IMR-90 (cell line): ENCODE measurements around the gene SYNPO. TPM values are rescaled to one million over a fixed set of nuclear protein-coding genes. Genes with fewer than 3 reads are reported as not detected.

Experiments
- ATAC-seq: fragments of 200-7000 bp; cut with Tn5 transposase; 2 replicates; pipeline ENCODE4 v1.9.1; 2020; ENCODE audit warnings: low read depth, mild to moderate bottlenecking, moderate library complexity
- BruUV-seq: library from RNA; stranded (reverse); fragments of 400-500 nt; replicated peaks from 2 replicates; lab custom pipeline; 2021; lab: Mats Ljungman, UMichigan
- CTCF ChIA-PET: fragments of 300-600 bp; formaldehyde crosslinking; extraction: SDS; loops from one replicate; lab custom pipeline; 2021; ENCODE audit warnings: antibody characterized with exemption; lab: Yijun Ruan, JAX
- POLR2A ChIA-PET: fragments of 300-600 bp; sonication (Branson Sonifier 250); formaldehyde crosslinking; loops from one replicate; lab custom pipeline; 2022; ENCODE audit warnings: antibody characterized with exemption; ENCODE audit not compliant: unreplicated experiment; lab: Charles Lee
- DNase-seq: peaks from one replicate; pipeline ENCODE4 v3.0.0; 2013
- H2AFZ ChIP-seq: replicated peaks from 2 replicates; pipeline ENCODE3; 2013; ENCODE audit warnings: low read length, mild to moderate bottlenecking; ENCODE audit not compliant: poor library complexity
- H2AK5ac ChIP-seq: 2 replicates; pipeline ENCODE4 v1.6.1; 2013; ENCODE audit warnings: low read depth, low read length, inconsistent platforms
- H2AK9ac ChIP-seq: replicated peaks from 2 replicates; pipeline ENCODE3; 2013; ENCODE audit warnings: mild to moderate bottlenecking, low read depth, low read length, moderate library complexity; ENCODE audit not compliant: poor library complexity
- H2BK120ac ChIP-seq: 2 replicates; pipeline ENCODE4 v1.6.1; 2013; ENCODE audit warnings: low read depth, low read length, inconsistent platforms
- H2BK15ac ChIP-seq: 3 replicates; pipeline ENCODE4 v1.6.1; 2013; ENCODE audit warnings: low read depth, low read length, inconsistent platforms
- H2BK20ac ChIP-seq: 2 replicates; pipeline ENCODE4 v1.6.1; 2013; ENCODE audit warnings: low read depth, mild to moderate bottlenecking, inconsistent platforms, low read length, moderate library complexity
- H2BK5ac ChIP-seq: 2 replicates; pipeline ENCODE4 v1.6.1; 2013; ENCODE audit warnings: mild to moderate bottlenecking, low read depth, low read length, inconsistent platforms; ENCODE audit not compliant: poor library complexity, severe bottlenecking
- H3K14ac ChIP-seq: replicated peaks from 2 replicates; pipeline ENCODE4 v1.6.1; 2013; ENCODE audit warnings: low read depth, low read length, inconsistent platforms
- H3K18ac ChIP-seq: 2 replicates; pipeline ENCODE4 v1.6.1; 2013; ENCODE audit warnings: low read depth, low read length, control low read depth
- H3K23ac ChIP-seq: 2 replicates; pipeline ENCODE4 v1.6.1; 2013; ENCODE audit warnings: low read depth, low read length, inconsistent platforms
- H3K27ac ChIP-seq: 2 replicates; pipeline ENCODE4 v1.5.1; 2013; ENCODE audit warnings: mild to moderate bottlenecking, control low read depth, low read length; ENCODE audit not compliant: insufficient read depth
- H3K27me3 ChIP-seq: 2 replicates; pipeline ENCODE4 v1.6.1; 2013; ENCODE audit warnings: low read length; ENCODE audit not compliant: control insufficient read depth, insufficient read depth
- H3K36me3 ChIP-seq: 2 replicates; pipeline ENCODE4 v1.6.1; 2013; ENCODE audit warnings: low read length, mixed read lengths; ENCODE audit not compliant: control insufficient read depth, insufficient read depth
- H3K4ac ChIP-seq: 2 replicates; pipeline ENCODE4 v1.6.1; 2013; ENCODE audit warnings: low read depth, low read length, inconsistent platforms
- H3K4me1 ChIP-seq: 2 replicates; pipeline ENCODE4 v1.6.1; 2013; ENCODE audit warnings: low read length, mixed read lengths; ENCODE audit not compliant: control insufficient read depth, insufficient read depth
- H3K4me2 ChIP-seq: 2 replicates; pipeline ENCODE4 v1.6.1; 2013; ENCODE audit warnings: low read depth, mild to moderate bottlenecking, control low read depth, low read length, moderate library complexity
- H3K4me3 ChIP-seq: 2 replicates; pipeline ENCODE4 v1.5.1; 2013; ENCODE audit warnings: low read depth, mild to moderate bottlenecking, control low read depth, low read length, moderate library complexity; ENCODE audit not compliant: insufficient read depth
- H3K56ac ChIP-seq: 2 replicates; pipeline ENCODE4 v1.6.1; 2013; ENCODE audit warnings: low read length, inconsistent platforms; ENCODE audit not compliant: insufficient read depth; ENCODE audit errors: extremely low read depth
- H3K79me1 ChIP-seq, 2 experiments: 2 replicates each; pipeline ENCODE4 v1.6.1; 2013; ENCODE audit warnings: low read length in 2 of 2, inconsistent platforms in 1 of 2, low read depth in 1 of 2
- H3K9ac ChIP-seq: 2 replicates; pipeline ENCODE4 v1.6.1; 2013; ENCODE audit warnings: low read depth, low read length, control low read depth
- H3K9me1 ChIP-seq: 2 replicates; pipeline ENCODE4 v1.6.1; 2013; ENCODE audit warnings: low read length, inconsistent platforms; ENCODE audit not compliant: insufficient read depth
- H3K9me3 ChIP-seq: 2 replicates; pipeline ENCODE4 v1.6.1; 2013; ENCODE audit warnings: low read length; ENCODE audit not compliant: control insufficient read depth, insufficient read depth
- H4K20me1 ChIP-seq: 2 replicates; pipeline ENCODE4 v1.6.1; 2013; ENCODE audit warnings: low read length, inconsistent platforms; ENCODE audit not compliant: insufficient read depth
- H4K5ac ChIP-seq: 2 replicates; pipeline ENCODE4 v1.6.1; 2013; ENCODE audit warnings: mild to moderate bottlenecking, low read depth, low read length, control low read depth
- H4K8ac ChIP-seq, 2 experiments: 2 replicates each; pipeline ENCODE4 v1.6.1; 2013; ENCODE audit warnings: low read depth in 2 of 2, low read length in 2 of 2, control low read depth in 1 of 2, inconsistent platforms in 1 of 2
- H4K91ac ChIP-seq: 2 replicates; pipeline ENCODE4 v1.6.1; 2013; ENCODE audit warnings: low read depth, low read length, inconsistent platforms; ENCODE audit not compliant: insufficient read depth
- BHLHE40 ChIP-seq: fragments of 150-350 bp; IDR thresholded peaks from 2 replicates; pipeline ENCODE4 v1.6.1; 2016; ENCODE audit warnings: mild to moderate bottlenecking, low read depth, low read length
- CHD1 ChIP-seq: IDR thresholded peaks from 2 replicates; pipeline ENCODE4 v1.6.1; 2012; ENCODE audit warnings: low read depth, low read length, improper control_type of control experiment
- FOS ChIP-seq: fragments of 150-350 bp; IDR thresholded peaks from 2 replicates; pipeline ENCODE4 v1.6.1; 2016; ENCODE audit warnings: low read depth, low read length
- MXI1 ChIP-seq: IDR thresholded peaks from 2 replicates; pipeline ENCODE4 v1.6.1; 2012; ENCODE audit warnings: low read depth, mild to moderate bottlenecking, low read length, moderate library complexity, borderline replicate concordance
- NFE2L2 ChIP-seq: fragments of 150-350 bp; IDR thresholded peaks from 2 replicates; pipeline ENCODE4 v1.6.1; 2016; ENCODE audit warnings: low read depth, mild to moderate bottlenecking, low read length
- RCOR1 ChIP-seq: IDR thresholded peaks from 2 replicates; pipeline ENCODE4 v1.6.1; 2012; ENCODE audit warnings: mild to moderate bottlenecking, low read length, improper control_type of control experiment; ENCODE audit not compliant: insufficient replicate concordance
- RFX5 ChIP-seq: IDR thresholded peaks from 2 replicates; pipeline ENCODE4 v1.8.0; 2012; ENCODE audit warnings: low read depth, mild to moderate bottlenecking, low read length, moderate library complexity
- SMC3 ChIP-seq: fragments of 150-350 bp; IDR thresholded peaks from 2 replicates; pipeline ENCODE4 v1.6.1; 2016; ENCODE audit warnings: low read depth, mild to moderate bottlenecking, antibody characterized with exemption, low read length, moderate library complexity
- whole genome bisulfite sequencing, 2 experiments: methylation state at CpG; one replicate each; pipeline versions ENCODE4 v1.1.5 to v1.1.7; 2013; ENCODE audit warnings: missing lambda C conversion rate in 2 of 2; ENCODE audit not compliant: insufficient read length in 1 of 2; ENCODE audit errors: extremely low coverage in 2 of 2; 5-methylcytosine and 5-hydroxymethylcytosine counted together
- dilution Hi-C: fragments of 300-500 bp; cut with HindIII; formaldehyde crosslinking; loops from one replicate; pipeline ENCODE4 v1.14.3; 2018; ENCODE audit warnings: low sequenced_read_pairs; ENCODE audit not compliant: unreplicated experiment
- in situ Hi-C: fragments of 300-500 bp; cut with MboI; formaldehyde crosslinking; loops from 3 replicates; pipeline ENCODE4 v1.14.3; 2019; ENCODE audit warnings: low sequenced_read_pairs, inconsistent platforms, mixed read lengths
- intact Hi-C: fragments of 100-400 bp; cut with micrococcal nuclease; formaldehyde crosslinking; loops from 2 replicates; pipeline ENCODE4 v1.10.0; 2022
- polyA plus RNA-seq, 3 experiments: library from polyadenylated mRNA; depleted of rRNA; stranded (reverse); fragments of >200 nt; gene quantifications; 2 replicates each; pipeline ENCODE4 v1.2.3, GENCODE V29; 2012; ENCODE audit warnings: low replicate concordance in 1 of 3
- total RNA-seq: library from RNA; depleted of rRNA; stranded (reverse); fragments of >200 nt; gene quantifications from 2 replicates; pipeline ENCODE4 v1.2.3, GENCODE V29; 2012
- TF ChIP-seq, protein P1 (sequence below): fragments of 150-350 bp; IDR thresholded peaks from 2 replicates; pipeline ENCODE4 v1.6.1; 2016; ENCODE audit warnings: low read depth, mild to moderate bottlenecking, low read length, moderate library complexity, borderline replicate concordance
- TF ChIP-seq, protein P2 (sequence below): fragments of 150-350 bp; IDR thresholded peaks from 2 replicates; pipeline ENCODE4 v1.6.1; 2017; ENCODE audit warnings: mild to moderate bottlenecking, antibody characterized with exemption, low read length, low read depth

The SYNPO gene
- total and polyA plus RNA-seq, 2 of the 4 experiments (the other 2 are of a cell fraction), result 3.0 to 24.8 TPM

GRCh38 chr5:150619359-150620230 lies 20.9 kb upstream of the SYNPO start (continued):
- TF ChIP-seq, protein P1, sequence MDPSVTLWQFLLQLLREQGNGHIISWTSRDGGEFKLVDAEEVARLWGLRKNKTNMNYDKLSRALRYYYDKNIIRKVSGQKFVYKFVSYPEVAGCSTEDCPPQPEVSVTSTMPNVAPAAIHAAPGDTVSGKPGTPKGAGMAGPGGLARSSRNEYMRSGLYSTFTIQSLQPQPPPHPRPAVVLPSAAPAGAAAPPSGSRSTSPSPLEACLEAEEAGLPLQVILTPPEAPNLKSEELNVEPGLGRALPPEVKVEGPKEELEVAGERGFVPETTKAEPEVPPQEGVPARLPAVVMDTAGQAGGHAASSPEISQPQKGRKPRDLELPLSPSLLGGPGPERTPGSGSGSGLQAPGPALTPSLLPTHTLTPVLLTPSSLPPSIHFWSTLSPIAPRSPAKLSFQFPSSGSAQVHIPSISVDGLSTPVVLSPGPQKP, result no peak
- TF ChIP-seq SMC3, result no peak

- intact Hi-C loops, result no loop called here
- Histone ChIP-seq H2BK15ac (peak overlapping the region; percentile 1; the same call in 1 of the 3 replicates), H3K27ac (no peak overlapping the region; the same call in 1 of the 2 replicates), H3K14ac (peak overlapping the region; percentile 79; the same call in 1 of the 2 replicates), H3K56ac (no peak overlapping the region), H2BK5ac (peak overlapping the region; percentile 75), H4K5ac (peak overlapping the region; percentile 75), H3K4me1 (peaks cover 55% of the 10 kb centered on the region), H3K27me3 (no peaks in the 10 kb centered on the region), H4K91ac (peak overlapping the region; percentile 92), H3K4me2 (no peak overlapping the region), H3K9ac (no peak overlapping the region), H3K36me3 (no peaks in the 10 kb centered on the region), H2BK20ac (peak overlapping the region; percentile 44; the same call in 1 of the 2 replicates), H3K4me3 (no peak overlapping the region), H4K8ac (peak overlapping the region; percentile 26 to 48; a peak in 3 of 4 replicates), H3K18ac (peak overlapping the region; percentile 80), H4K20me1 (no peaks in the 10 kb centered on the region), H3K9me1 (peaks cover 12% of the 10 kb centered on the region), H2AK9ac (no peak overlapping the region), H3K23ac (no peak overlapping the region), H2BK120ac (peak overlapping the region; percentile 56), H2AK5ac (peak overlapping the region; percentile 69), H3K9me3 (no peaks in the 10 kb centered on the region), H3K4ac (peak overlapping the region; percentile 64), H3K79me1 (peaks cover 0 to 4% of the 10 kb centered on the region in 2 experiments; a peak in 1 of 4 replicates), H2AFZ (no peak overlapping the region)
- ATAC-seq (no peak), DNase-seq (no peak)
- dilution Hi-C loops, result no loop called here
- no TSS peak for BruUV-seq
- in situ Hi-C loops, result no loop called here
- CTCF ChIA-PET, result interaction anchor here (0.5 kb wide), 1 partner anchor 92 kb away, joined by 6 read pairs; no protein-coding TSS in a partner anchor
- TF ChIP-seq BHLHE40, result no peak
- TF ChIP-seq MXI1, result no peak
- no peak for TF ChIP-seq RCOR1
- TF ChIP-seq, protein P2, sequence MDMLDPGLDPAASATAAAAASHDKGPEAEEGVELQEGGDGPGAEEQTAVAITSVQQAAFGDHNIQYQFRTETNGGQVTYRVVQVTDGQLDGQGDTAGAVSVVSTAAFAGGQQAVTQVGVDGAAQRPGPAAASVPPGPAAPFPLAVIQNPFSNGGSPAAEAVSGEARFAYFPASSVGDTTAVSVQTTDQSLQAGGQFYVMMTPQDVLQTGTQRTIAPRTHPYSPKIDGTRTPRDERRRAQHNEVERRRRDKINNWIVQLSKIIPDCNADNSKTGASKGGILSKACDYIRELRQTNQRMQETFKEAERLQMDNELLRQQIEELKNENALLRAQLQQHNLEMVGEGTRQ, result no peak
- no peak for TF ChIP-seq RFX5
- no peak for TF ChIP-seq NFE2L2
- no peak for TF ChIP-seq FOS
- no peak for TF ChIP-seq CHD1
- 97% methylated on average over 4 of the region's 5 CpGs; no CpG with 5 or more reads in 1 of the 2 experiments for WGBS, 2 experiments
- POLR2A ChIA-PET, result no interaction called here
Measured at GRCh38 chr5:150621301-150621700, 19.2 kb upstream of the SYNPO start.
